Adrenal gland (tissue), 12 donors: ENCODE data around the gene ORAI3. TPM values are rescaled to one million over a fixed set of nuclear protein-coding genes. Genes with fewer than 3 reads are reported as not detected.

Experiments used
- DNase-seq, 7 donors: peaks; one replicate each; pipeline ENCODE4 v3.0.0-alpha.2; 2019 to 2020
- H3K27ac ChIP-seq, 5 donors: fragments of 200-600 bp; sonication (generic) in 4 of 5; 1 replicate in 3 of 5; 2 replicates in 2 of 5; pipeline versions ENCODE4 v1.5.1 to v1.8.0; 2016 to 2020; ENCODE audit warnings: mild to moderate bottlenecking in 1 of 5
- H3K27me3 ChIP-seq: fragments of 200-600 bp; 2 replicates; pipeline ENCODE4 v1.8.0; 2021
- H3K36me3 ChIP-seq, 2 donors: fragments of 200-600 bp; replicated peaks in 1 of 2; 1 replicate in 1 of 2; 2 replicates in 1 of 2; pipeline versions ENCODE4 v1.5.1 to v1.8.0; 2018 to 2022
- H3K4me1 ChIP-seq, 2 donors: fragments of 200-600 bp; replicated peaks in 1 of 2; 1 replicate in 1 of 2; 2 replicates in 1 of 2; pipeline versions ENCODE4 v1.5.1 to v1.8.0; 2018 to 2021
- H3K4me3 ChIP-seq, 4 donors: fragments of 200-600 bp; sonication (generic) in 3 of 4; one replicate each; pipeline ENCODE4 v1.5.1; 2016 to 2018
- H3K9me3 ChIP-seq, 3 donors: fragments of 200-600 bp; sonication (generic) in 1 of 3; replicated peaks in 1 of 3; 1 replicate in 2 of 3; 2 replicates in 1 of 3; pipeline versions ENCODE4 v1.5.1 to v1.8.0; 2016 to 2021
- CTCF ChIP-seq, 6 experiments: fragments of 450-650 bp in 4 of 6; fragments of 200-600 bp in 2 of 6; sonication (generic) in 1 of 6; IDR thresholded peaks; 1 replicate in 5 of 6; 2 replicates in 1 of 6; pipeline versions ENCODE4 v1.5.1 to v1.8.0; 2016 to 2021; ENCODE audit warnings: antibody characterized with exemption in 6 of 6, mild to moderate bottlenecking in 2 of 6, moderate library complexity in 1 of 6
- POLR2A ChIP-seq, 2 donors: fragments of 450-650 bp; IDR thresholded peaks; one replicate each; pipeline ENCODE4 v1.6.1; 2017; ENCODE audit warnings: antibody characterized with exemption in 2 of 2, mild to moderate bottlenecking in 2 of 2, moderate library complexity in 1 of 2
- WGBS, 4 donors: extraction: QIAGEN DNeasy Blood & Tissue Kit in 2 of 4; methylation state at CpG; one replicate each; pipeline versions ENCODE4 v1.1.5 to v1.1.7; 2013 to 2017; 5-methylcytosine and 5-hydroxymethylcytosine counted together
- intact Hi-C, 2 donors: fragments of 100-400 bp; cut with DNase I; formaldehyde crosslinking; loops; one replicate each; pipeline versions ENCODE4 v1.14.1 to v1.15.0; 2022 to 2023
- polyA plus RNA-seq, 3 donors: library from polyadenylated mRNA; stranded (reverse); fragments of 200-250 nt in 2 of 3; fragments of 350-450 nt in 1 of 3; fragmentation: Illumina TruSeq in 1 of 3; extraction: RNeasy Lipid Tissue Mini Kit (QIAGEN cat#74804) in 1 of 3; gene quantifications; one replicate each; pipeline ENCODE4 v1.2.3, GENCODE V29; 2013 to 2014
- total RNA-seq, 9 donors: library from RNA; depleted of rRNA in 4 of 9; stranded (reverse); fragments of >200 nt in 4 of 9; fragments of 120-200 nt in 1 of 9; fragmentation: NEBNext Ultra II Directional in 1 of 9; extraction: Animal tissue kit (Norgen Biotek cat#: 25700) in 1 of 9; gene quantifications; one replicate each; pipeline versions ENCODE4 v1.1.0 to v1.2.4, GENCODE V29; 2013 to 2023
- donor health status: healthy with polysubstance abuse.
- donor health status: Bipolar disorder and iron deficiency.
- donor health status: DM: yes; HTN: yes; CAD: no.
- donor health status: DM: no; HTN: no; CAD: no.
- donor health status: DM: no; HTN: no; CAD: no.
- donor health status: DM: yes; HTN: yes; CAD: no.

Gene ORAI3
- total and polyA plus RNA-seq, 12 donors = 19.5 to 101 (median 57.0) TPM

GRCh38 chr16:30992276-30992780, 43.5 kb downstream of the ORAI3 start:
- Histone ChIP-seq H3K36me3 (no peaks in the 10 kb centered on the region), H3K4me1 (peaks cover 4 to 7% of the 10 kb centered on the region in 2 donors), H3K4me3 (no peak overlapping the region), H3K27me3 (no peaks in the 10 kb centered on the region), H3K27ac (no peak overlapping the region), H3K9me3 (no peaks in the 10 kb centered on the region)
- no peak for DNase-seq
- 76 to 85% (median 79%) methylated on average over 8 to 21 of the region's 21 CpGs for WGBS, 4 donors
- intact Hi-C loops = no loop called here
- TF ChIP-seq POLR2A (IDR thresholded peaks at IDR 0.05) (no peak), CTCF (IDR thresholded peaks at IDR 0.05) (no peak)

GRCh38 chr16:30992931-30993816, 44.3 kb downstream of the ORAI3 start:
- H3K27me3 ChIP-seq = no peaks in the 10 kb centered on the region
- H3K27ac ChIP-seq = no peak overlapping the region
- DNase-seq = no peak
- intact Hi-C loops = no loop called here
- H3K4me3 ChIP-seq = no peak overlapping the region
- peaks cover 13 to 16% of the 10 kb centered on the region in 2 donors for H3K4me1 ChIP-seq
- H3K9me3 ChIP-seq = no peaks in the 10 kb centered on the region
- 65 to 77% (median 66%) methylated on average over 27 to 29 of the region's 29 CpGs for WGBS, 4 donors
- TF ChIP-seq CTCF (IDR thresholded peaks at IDR 0.05) = no peak
- no peak for TF ChIP-seq POLR2A (IDR thresholded peaks at IDR 0.05)
- H3K36me3 ChIP-seq = no peaks in the 10 kb centered on the region

GRCh38 chr16:30995927-30996323, 47.1 kb downstream of the ORAI3 start:
- intact Hi-C loops = no loop called here
- H3K4me3 ChIP-seq = no peak overlapping the region
- no peaks in the 10 kb centered on the region for H3K27me3 ChIP-seq
- WGBS, 4 donors = 87 to 90% (median 89%) methylated on average over 11 of the region's 11 CpGs
- no peak overlapping the region for H3K27ac ChIP-seq
- no peaks in the 10 kb centered on the region for H3K36me3 ChIP-seq
- DNase-seq = no peak
- TF ChIP-seq POLR2A (IDR thresholded peaks at IDR 0.05) (no peak), CTCF (IDR thresholded peaks at IDR 0.05) (no peak)
- no peaks in the 10 kb centered on the region for H3K9me3 ChIP-seq
- peaks cover 15 to 21% of the 10 kb centered on the region in 2 donors for H3K4me1 ChIP-seq

- intact Hi-C loops = no loop called here
- WGBS, 4 donors = 42 to 59% (median 45%) methylated on average over 13 to 23 of the region's 23 CpGs
- H3K4me1 ChIP-seq = peaks cover 15 to 21% of the 10 kb centered on the region in 2 donors
- peak overlapping the region in 2 of 4 donors; percentile 29 to 60 for H3K4me3 ChIP-seq
- H3K36me3 ChIP-seq = no peaks in the 10 kb centered on the region
- no peaks in the 10 kb centered on the region for H3K9me3 ChIP-seq
- no peaks in the 10 kb centered on the region for H3K27me3 ChIP-seq
- H3K27ac ChIP-seq = peak overlapping the region in 1 of 5 donors; percentile 90
- no peak for DNase-seq
- no peak for TF ChIP-seq POLR2A (IDR thresholded peaks at IDR 0.05)
- TF ChIP-seq CTCF (IDR thresholded peaks at IDR 0.05) = no peak
Observed at GRCh38 chr16:30996324-30996984, 47.6 kb downstream of the ORAI3 start.
